NT2/D1 (cell line): ENCODE measurements around the gene WDR73.

ENCODE experiments used
- SUZ12 ChIP-seq: IDR thresholded peaks from 2 replicates; pipeline ENCODE4 v1.6.1; 2011; ENCODE audit not compliant: insufficient read length, insufficient read depth; ENCODE audit errors: extremely low read depth
- YY1 ChIP-seq: IDR thresholded peaks from 2 replicates; pipeline ENCODE4 v1.6.1; 2011; ENCODE audit not compliant: insufficient read length, insufficient read depth
- ZNF274 ChIP-seq: IDR thresholded peaks from 2 replicates; pipeline ENCODE4 v1.6.1; 2011; ENCODE audit warnings: mild to moderate bottlenecking, low read depth, low read length

DNA sequence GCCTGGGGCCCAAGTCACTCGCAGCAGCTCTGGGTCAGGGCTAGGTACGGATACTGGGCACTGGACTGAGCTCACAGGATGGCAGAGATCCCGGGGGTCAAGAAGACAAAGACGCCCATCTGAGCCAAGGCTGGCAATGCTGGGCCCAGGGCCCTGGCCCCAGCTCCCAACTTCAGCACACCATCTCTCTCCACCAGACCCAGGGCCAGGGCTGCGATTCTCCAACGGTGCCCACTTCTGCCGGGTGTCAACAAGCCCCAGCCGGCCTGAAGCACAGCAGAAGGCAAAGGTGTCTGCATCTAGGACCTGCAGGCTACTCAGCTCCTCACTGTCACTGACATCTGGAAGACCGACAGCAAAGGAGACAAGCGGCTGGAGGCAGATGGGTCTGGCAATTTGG lies 8.6 kb downstream of the WDR73 start:
- TF ChIP-seq ZNF274, result no peak
- no peak for TF ChIP-seq YY1
- TF ChIP-seq SUZ12, result no peak
